Activated T-cell treated with anti-CD3 and anti-CD28 coated beads, Interleukin-2, amount 50 U/mL, for 72 hours (primary cell): Measurements from ENCODE around the gene ALAS1. TPM values are rescaled to one million over a fixed set of nuclear protein-coding genes. Genes with fewer than 3 reads are reported as not detected.
A peak's percentile ranks its signal among the peaks of the same experiment; 100 is the strongest.

Experiments used
- ATAC-seq, 2 donors: fragments of 150-1000 bp; cut with Tn5 transposase; replicated peaks in 1 of 2; 2 replicates each; pipeline ENCODE4 v1.10.0; 2021; ENCODE audit warnings: moderate library complexity in 2 of 2, mild to moderate bottlenecking in 1 of 2
- DNase-seq, 2 donors: peaks; one replicate each; pipeline ENCODE4 v3.0.0; 2021 to 2022; ENCODE audit warnings: mixed read lengths in 1 of 2
- H3K27ac Mint-ChIP-seq: one replicate; pipeline ENCODE4 v1.8.0; 2022; ENCODE audit warnings: mild to moderate bottlenecking, moderate library complexity, mixed read lengths
- H3K27me3 Mint-ChIP-seq: one replicate; pipeline ENCODE4 v1.8.0; 2022; ENCODE audit warnings: low read depth, mixed read lengths
- H3K36me3 Mint-ChIP-seq, 2 donors: one replicate each; pipeline ENCODE4 v1.8.0; 2022; ENCODE audit warnings: mixed read lengths in 2 of 2, mild to moderate bottlenecking in 1 of 2; ENCODE audit not compliant: insufficient read depth in 2 of 2
- H3K4me1 Mint-ChIP-seq: one replicate; pipeline ENCODE4 v1.8.0; 2022; ENCODE audit warnings: low read depth, mixed read lengths
- H3K4me3 Mint-ChIP-seq, 2 donors: one replicate each; pipeline ENCODE4 v1.8.0; 2022; ENCODE audit warnings: mild to moderate bottlenecking in 2 of 2, mixed read lengths in 2 of 2, moderate library complexity in 2 of 2
- H3K9me3 Mint-ChIP-seq, 2 donors: one replicate each; pipeline ENCODE4 v1.8.0; 2022; ENCODE audit warnings: mixed read lengths in 2 of 2
- total RNA-seq, 2 donors: library from RNA; stranded (reverse); gene quantifications; one replicate each; pipeline ENCODE4 v1.2.3, GENCODE V29; 2022

ALAS1 gene
- total RNA-seq, 2 donors from 2014 or later: 62.7 to 63.6 TPM

DNA sequence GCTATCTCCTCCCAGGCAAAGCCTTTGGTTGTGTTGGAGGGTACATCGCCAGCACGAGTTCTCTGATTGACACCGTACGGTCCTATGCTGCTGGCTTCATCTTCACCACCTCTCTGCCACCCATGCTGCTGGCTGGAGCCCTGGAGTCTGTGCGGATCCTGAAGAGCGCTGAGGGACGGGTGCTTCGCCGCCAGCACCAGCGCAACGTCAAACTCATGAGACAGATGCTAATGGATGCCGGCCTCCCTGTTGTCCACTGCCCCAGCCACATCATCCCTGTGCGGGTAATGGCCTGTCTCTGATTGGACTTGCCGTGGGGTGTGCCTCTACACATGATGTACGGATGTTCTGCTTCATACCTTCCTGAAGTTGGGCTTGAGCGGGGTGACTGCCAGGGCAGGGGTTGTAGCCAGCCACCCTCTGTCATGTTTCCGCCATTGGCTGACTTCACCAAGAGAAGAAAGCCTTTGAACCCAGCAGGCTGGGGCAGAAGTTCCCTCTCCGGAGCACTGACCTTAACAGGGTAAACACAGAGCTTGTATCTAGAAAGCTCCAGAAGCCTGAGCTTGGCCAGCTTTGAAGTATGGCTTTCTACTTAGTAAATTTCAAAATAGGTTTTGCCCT, 13.4 kb downstream of the ALAS1 start:
- H3K27ac Mint-ChIP-seq: no peak overlapping the region
- DNase-seq (no peak), ATAC-seq (no peak)
- H3K9me3 Mint-ChIP-seq: no peaks in the 10 kb centered on the region
- H3K4me3 Mint-ChIP-seq: no peak overlapping the region
- H3K36me3 Mint-ChIP-seq: peaks cover 12 to 37% of the 10 kb centered on the region in 2 donors
- no peaks in the 10 kb centered on the region for H3K27me3 Mint-ChIP-seq
- H3K4me1 Mint-ChIP-seq: peaks cover 10% of the 10 kb centered on the region

DNA sequence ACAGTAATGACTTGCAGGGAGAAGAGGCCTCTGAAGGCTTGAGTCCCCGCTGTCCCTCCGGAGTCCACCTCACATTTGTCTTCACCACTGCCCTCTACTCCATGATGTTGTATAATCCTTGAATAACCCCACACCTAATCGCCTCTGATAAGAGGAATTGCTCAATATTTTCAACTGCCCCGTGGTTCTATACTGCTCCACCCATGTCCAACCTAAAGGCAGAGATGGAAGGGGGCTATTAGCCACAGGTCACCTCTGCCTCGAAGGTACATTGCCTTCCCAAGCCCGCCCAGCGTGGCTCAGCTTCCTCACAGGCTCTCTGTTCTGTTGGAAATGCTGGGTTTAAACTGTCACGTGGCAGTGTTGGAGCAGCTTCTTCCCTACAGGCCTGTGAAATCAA, 15.0 kb downstream of the ALAS1 start:
- DNase-seq (no peak), ATAC-seq (no peak)
- H3K36me3 Mint-ChIP-seq: peaks cover 8 to 25% of the 10 kb centered on the region in 2 donors
- peaks cover 26% of the 10 kb centered on the region for H3K4me1 Mint-ChIP-seq
- no peaks in the 10 kb centered on the region for H3K9me3 Mint-ChIP-seq
- no peak overlapping the region for H3K27ac Mint-ChIP-seq
- H3K4me3 Mint-ChIP-seq: no peak overlapping the region
- H3K27me3 Mint-ChIP-seq: no peaks in the 10 kb centered on the region

DNA sequence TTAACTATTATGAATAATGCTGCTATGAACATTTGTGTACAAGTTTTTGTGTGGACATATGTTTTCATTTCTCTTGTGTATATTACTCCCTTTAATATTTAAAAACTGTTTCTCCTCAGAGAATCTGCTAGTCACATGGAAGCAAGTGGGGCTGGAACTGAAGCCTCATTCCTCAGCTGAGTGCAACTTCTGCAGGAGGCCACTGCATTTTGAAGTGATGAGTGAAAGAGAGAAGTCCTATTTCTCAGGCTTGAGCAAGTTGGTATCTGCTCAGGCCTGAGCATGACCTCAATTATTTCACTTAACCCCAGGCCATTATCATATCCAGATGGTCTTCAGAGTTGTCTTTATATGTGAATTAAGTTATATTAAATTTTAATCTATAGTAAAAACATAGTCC, 15.9 kb downstream of the ALAS1 start:
- H3K36me3 Mint-ChIP-seq: peaks cover 8 to 25% of the 10 kb centered on the region in 2 donors
- no peak for DNase-seq
- H3K27me3 Mint-ChIP-seq: no peaks in the 10 kb centered on the region
- no peak overlapping the region for H3K4me3 Mint-ChIP-seq
- no peak for ATAC-seq
- peak overlapping the region; percentile 13 for H3K27ac Mint-ChIP-seq
- H3K4me1 Mint-ChIP-seq: peaks cover 34% of the 10 kb centered on the region
- no peaks in the 10 kb centered on the region for H3K9me3 Mint-ChIP-seq

- no peaks in the 10 kb centered on the region for H3K27me3 Mint-ChIP-seq
- no peak for DNase-seq
- H3K9me3 Mint-ChIP-seq: no peaks in the 10 kb centered on the region
- H3K36me3 Mint-ChIP-seq: peaks cover 8 to 19% of the 10 kb centered on the region in 2 donors
- H3K4me1 Mint-ChIP-seq: peaks cover 41% of the 10 kb centered on the region
- H3K4me3 Mint-ChIP-seq: no peak overlapping the region
- ATAC-seq: no peak
- no peak overlapping the region for H3K27ac Mint-ChIP-seq
These were observed 17.4 kb downstream of the ALAS1 start for GRCh38 chr3:52215351-52215750.

DNA sequence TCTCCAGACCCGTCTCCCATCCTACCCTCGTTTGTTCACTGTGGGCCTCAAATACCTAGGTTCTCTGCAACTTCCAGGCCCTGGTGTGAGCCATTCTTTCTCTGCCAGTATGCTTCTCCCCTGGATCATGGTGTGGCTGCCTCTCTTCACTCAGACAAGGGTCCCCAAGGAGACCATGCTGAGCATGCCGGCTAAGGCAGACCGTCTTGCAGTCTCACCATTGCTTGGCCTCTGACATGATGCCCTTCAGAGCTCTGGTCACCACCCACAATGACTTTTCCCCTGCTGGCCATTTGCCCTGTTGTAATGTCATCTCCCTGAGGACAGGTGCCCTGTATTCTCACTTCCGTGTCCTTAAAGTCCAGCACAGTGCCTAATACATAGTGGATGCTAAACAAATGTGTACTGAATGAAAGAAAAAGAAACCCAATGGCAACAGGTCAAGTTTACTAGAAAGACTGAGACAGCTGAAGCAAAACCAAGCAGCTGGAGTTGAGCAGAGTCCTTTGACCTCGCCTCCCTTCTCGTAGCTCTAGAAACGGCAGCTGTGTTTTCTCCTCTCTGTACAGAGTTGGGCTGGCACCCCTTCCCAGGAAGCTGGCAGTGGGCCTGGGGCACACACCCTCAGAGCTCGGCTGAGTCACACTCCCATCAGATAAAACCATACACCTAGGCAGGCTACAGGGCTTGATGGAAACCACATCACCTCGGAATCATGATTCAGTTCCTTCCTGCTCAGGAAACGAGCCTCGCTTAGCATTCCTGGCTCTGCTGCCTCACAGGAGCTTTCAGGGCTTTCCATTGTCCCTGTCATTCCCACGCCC, 18.8 kb downstream of the ALAS1 start:
- H3K27me3 Mint-ChIP-seq: no peaks in the 10 kb centered on the region
- peaks cover 54% of the 10 kb centered on the region for H3K4me1 Mint-ChIP-seq
- peak; percentile 78 to 83 for ATAC-seq
- peak overlapping the region; percentile 70 to 73 for H3K4me3 Mint-ChIP-seq
- peak; percentile 50 to 56 for DNase-seq
- H3K36me3 Mint-ChIP-seq: peaks cover 6 to 19% of the 10 kb centered on the region in 2 donors
- H3K27ac Mint-ChIP-seq: peak overlapping the region; percentile 83
- no peaks in the 10 kb centered on the region for H3K9me3 Mint-ChIP-seq

GRCh38 chr3:52217409-52217805, 19.4 kb downstream of the ALAS1 start:
- DNase-seq (no peak), ATAC-seq (no peak)
- H3K4me3 Mint-ChIP-seq: peak overlapping the region; percentile 70 to 73
- peaks cover 6 to 19% of the 10 kb centered on the region in 2 donors for H3K36me3 Mint-ChIP-seq
- H3K9me3 Mint-ChIP-seq: no peaks in the 10 kb centered on the region
- peaks cover 60% of the 10 kb centered on the region for H3K4me1 Mint-ChIP-seq
- H3K27ac Mint-ChIP-seq: peak overlapping the region; percentile 83
- H3K27me3 Mint-ChIP-seq: no peaks in the 10 kb centered on the region

DNA sequence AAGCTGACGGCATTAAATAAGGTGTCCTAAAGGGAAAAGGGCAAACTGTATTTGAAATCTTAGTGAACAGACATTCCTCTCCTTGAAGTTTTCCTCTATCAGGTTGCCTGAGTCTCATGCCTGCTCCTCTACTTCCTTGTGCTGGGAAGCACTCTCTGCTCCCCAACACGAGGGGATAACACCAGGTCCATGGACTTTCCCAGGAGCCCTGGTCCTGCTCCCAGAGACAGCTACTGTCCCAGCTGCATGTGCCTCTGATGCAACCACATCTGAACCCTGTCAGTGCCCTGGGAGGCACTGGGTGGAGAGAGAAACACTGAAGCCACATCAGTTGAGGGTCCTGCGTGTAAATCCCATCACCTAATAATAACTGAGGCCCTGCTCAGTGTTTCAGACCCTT, 20.1 kb downstream of the ALAS1 start:
- peak overlapping the region; percentile 70 to 73 for H3K4me3 Mint-ChIP-seq
- peaks cover 6 to 15% of the 10 kb centered on the region in 2 donors for H3K36me3 Mint-ChIP-seq
- no peaks in the 10 kb centered on the region for H3K9me3 Mint-ChIP-seq
- H3K27me3 Mint-ChIP-seq: no peaks in the 10 kb centered on the region
- ATAC-seq (no peak), DNase-seq (no peak)
- peak overlapping the region; percentile 83 for H3K27ac Mint-ChIP-seq
- peaks cover 64% of the 10 kb centered on the region for H3K4me1 Mint-ChIP-seq

DNA sequence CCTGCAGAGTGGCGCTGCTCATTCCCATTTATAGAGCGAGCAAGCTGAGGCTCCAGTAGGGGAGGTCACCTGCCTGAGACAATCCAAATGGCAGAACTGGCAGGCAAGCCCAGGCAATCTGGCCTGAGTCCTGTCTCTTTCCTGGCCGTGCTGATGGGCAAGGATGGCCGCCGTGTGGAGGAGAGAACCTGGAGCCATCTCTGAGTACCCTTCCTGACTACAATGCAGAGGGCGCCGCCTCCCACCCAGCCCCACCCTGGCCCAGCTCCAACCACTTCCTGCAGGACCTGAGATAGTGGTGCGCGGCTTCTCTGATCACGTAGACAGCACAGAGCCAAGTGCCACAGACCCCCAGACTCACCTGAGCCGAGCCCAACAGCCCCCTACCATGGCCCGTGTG, 20.5 kb downstream of the ALAS1 start:
- DNase-seq: peak; percentile 43 to 45
- H3K36me3 Mint-ChIP-seq: peaks cover 6 to 13% of the 10 kb centered on the region in 2 donors

GRCh38 chr3:52218937-52219650, 21.1 kb downstream of the ALAS1 start:
- Mint-ChIP-seq H3K36me3 (peaks cover 4 to 10% of the 10 kb centered on the region in 2 donors), H3K4me1 (peaks cover 72% of the 10 kb centered on the region), H3K27me3 (no peaks in the 10 kb centered on the region), H3K27ac (peak overlapping the region; percentile 61), H3K4me3 (peak overlapping the region; percentile 40 to 56), H3K9me3 (no peaks in the 10 kb centered on the region)
- no peak for ATAC-seq
- DNase-seq: no peak

More for the DNA sequence above, 20.5 kb downstream of the ALAS1 start:
- H3K9me3 Mint-ChIP-seq: no peaks in the 10 kb centered on the region
- peaks cover 66% of the 10 kb centered on the region for H3K4me1 Mint-ChIP-seq
- H3K4me3 Mint-ChIP-seq: peak overlapping the region; percentile 70 to 73
- H3K27me3 Mint-ChIP-seq: no peaks in the 10 kb centered on the region
- peak overlapping the region; percentile 61 for H3K27ac Mint-ChIP-seq
- peak; percentile 34 to 45 for ATAC-seq

GRCh38 chr3:52220380-52221026, 22.5 kb downstream of the ALAS1 start:
- H3K36me3 Mint-ChIP-seq: peaks cover under 1 to 1% of the 10 kb centered on the region in 2 donors
- DNase-seq: peak; percentile 87 to 90
- peaks cover 86% of the 10 kb centered on the region for H3K4me1 Mint-ChIP-seq
- no peaks in the 10 kb centered on the region for H3K9me3 Mint-ChIP-seq
- no peaks in the 10 kb centered on the region for H3K27me3 Mint-ChIP-seq
- no peak overlapping the region for H3K27ac Mint-ChIP-seq
- ATAC-seq: peak; percentile 65 to 66
- H3K4me3 Mint-ChIP-seq: peak overlapping the region in 1 of 2 donors; percentile 64

- Mint-ChIP-seq H3K4me3 (peak overlapping the region; percentile 79 to 88), H3K4me1 (peaks cover 92% of the 10 kb centered on the region), H3K27ac (no peak overlapping the region)
These were observed 23.2 kb downstream of the ALAS1 start for GRCh38 chr3:52221141-52221562.

DNA sequence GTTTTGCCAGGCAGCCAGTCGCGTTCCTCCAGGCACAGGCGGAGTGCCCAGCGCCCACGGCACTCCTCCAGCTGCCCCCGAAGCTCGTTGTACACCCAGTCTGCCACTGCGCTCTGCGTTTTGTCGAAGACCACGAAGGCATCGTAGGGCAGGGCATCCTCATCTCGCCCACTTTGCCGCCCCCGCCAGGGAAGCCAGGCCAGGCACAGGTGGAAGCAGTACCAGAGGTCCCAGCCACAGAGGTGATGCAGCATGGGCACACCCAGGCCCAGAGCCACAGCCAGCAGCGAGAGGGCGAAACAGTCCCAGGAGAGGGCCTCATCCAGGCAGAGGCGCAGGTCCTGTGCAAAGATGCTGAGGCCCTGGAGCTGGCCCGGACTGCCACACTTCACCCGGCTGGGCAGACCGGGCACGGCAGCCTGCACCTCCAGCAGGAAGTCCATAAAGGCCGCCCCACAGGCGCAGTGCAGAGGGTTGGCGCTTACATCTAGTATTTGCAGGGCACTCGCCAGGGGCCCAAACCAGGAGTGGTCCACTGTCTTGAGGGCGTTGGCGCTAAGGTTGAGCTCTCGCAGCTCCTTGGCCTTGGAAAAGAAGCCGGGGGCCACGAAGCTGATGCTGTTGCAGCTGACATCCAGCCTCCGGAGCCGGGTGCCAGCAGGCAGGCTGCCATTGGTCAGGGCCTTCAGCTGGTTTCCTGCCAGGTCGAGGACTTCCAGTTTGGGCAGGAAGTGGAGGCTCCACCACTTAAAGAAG, 23.8 kb downstream of the ALAS1 start:
- DNase-seq: peak; percentile 64 to 65
- no peaks in the 10 kb centered on the region for H3K27me3 Mint-ChIP-seq
- peak overlapping the region; percentile 79 to 88 for H3K4me3 Mint-ChIP-seq
- peak; percentile 44 to 57 for ATAC-seq
- peaks cover 95% of the 10 kb centered on the region for H3K4me1 Mint-ChIP-seq
- H3K36me3 Mint-ChIP-seq: no peaks in the 10 kb centered on the region
- no peaks in the 10 kb centered on the region for H3K9me3 Mint-ChIP-seq
- peak overlapping the region; percentile 85 for H3K27ac Mint-ChIP-seq

More at GRCh38 chr3:52221141-52221562, 23.2 kb downstream of the ALAS1 start:
- Mint-ChIP-seq H3K9me3 (no peaks in the 10 kb centered on the region), H3K27me3 (no peaks in the 10 kb centered on the region), H3K36me3 (no peaks in the 10 kb centered on the region)
- no peak for DNase-seq
- ATAC-seq: no peak
